Stimulated activated CD4-positive, alpha-beta T cell treated with anti-CD3 and anti-CD28 coated beads, Interleukin-4, amount 100 ng/mL, for 24 hours (primary cell): ENCODE results near the gene SYT9.

Experiments
- DNase-seq: peaks from one replicate; pipeline ENCODE4 v3.0.0-alpha.2; 2020

The SYT9 gene

DNA sequence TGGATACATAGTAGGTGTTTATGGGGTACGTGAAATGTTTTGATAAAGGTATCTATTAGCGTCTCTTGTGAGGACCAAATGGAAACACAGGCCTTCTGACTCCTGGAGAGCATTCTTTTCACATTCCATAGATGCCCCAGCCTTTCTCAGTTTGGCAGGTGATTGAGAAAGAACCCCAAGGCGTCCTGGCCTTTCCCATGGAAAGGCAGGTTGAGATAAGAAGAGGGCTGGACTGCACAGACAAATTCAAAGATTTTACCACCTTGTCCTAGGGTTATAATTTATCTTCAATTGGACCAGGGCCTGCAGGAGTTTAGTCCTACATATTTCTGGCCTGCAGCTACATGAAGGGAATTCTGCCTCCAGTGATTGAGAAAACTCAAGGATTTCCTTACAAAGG, 232.9 kb downstream of the SYT9 start:
- no peak for DNase-seq

DNA sequence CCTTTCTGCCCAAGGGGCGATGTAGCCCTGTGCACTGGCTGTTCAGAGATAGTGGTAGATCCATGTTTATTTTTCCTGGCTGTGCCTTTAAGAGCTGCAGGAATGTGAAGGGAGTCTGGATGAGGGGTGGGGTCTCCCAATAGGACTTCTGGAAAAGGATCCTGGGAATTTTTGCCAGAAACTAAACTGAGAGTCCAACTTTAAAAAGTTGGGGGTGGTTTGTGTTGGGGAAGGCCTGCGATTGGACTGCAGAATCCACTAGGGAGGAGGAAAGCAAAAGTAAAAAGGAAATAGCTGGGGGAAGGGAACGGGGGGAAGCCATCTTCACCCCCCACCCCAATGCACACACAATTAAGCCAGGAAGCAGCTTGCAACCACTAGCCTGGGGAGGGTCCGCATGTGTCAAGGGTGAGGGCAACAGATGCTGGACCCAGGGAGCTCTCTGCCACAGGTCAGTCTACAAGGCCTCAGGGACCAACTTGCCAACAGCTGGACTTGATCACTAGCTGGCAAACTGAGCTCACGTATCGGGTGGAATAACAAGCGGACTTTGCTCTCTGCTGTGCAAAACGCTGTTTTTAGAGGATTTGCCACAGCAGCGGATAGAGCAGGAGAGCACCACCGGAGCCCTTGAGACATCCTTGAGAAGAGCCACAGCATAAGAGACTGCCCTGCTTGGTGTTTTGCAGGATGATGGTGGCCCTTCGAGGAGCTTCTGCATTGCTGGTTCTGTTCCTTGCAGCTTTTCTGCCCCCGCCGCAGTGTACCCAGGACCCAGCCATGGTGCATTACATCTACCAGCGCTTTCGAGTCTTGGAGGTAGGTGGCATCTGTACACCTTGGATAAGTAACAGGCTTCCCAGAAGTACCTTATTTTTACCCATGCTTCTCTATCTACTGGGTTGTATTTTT, 233.7 kb downstream of the SYT9 start, which contains the start of gene OLFML1:
TSS of gene OLFML1 (plus strand) at position 321 of the 912 bp plus-strand sequence. CDS start at position 691, 370 bp downstream.
- no peak for DNase-seq

DNA sequence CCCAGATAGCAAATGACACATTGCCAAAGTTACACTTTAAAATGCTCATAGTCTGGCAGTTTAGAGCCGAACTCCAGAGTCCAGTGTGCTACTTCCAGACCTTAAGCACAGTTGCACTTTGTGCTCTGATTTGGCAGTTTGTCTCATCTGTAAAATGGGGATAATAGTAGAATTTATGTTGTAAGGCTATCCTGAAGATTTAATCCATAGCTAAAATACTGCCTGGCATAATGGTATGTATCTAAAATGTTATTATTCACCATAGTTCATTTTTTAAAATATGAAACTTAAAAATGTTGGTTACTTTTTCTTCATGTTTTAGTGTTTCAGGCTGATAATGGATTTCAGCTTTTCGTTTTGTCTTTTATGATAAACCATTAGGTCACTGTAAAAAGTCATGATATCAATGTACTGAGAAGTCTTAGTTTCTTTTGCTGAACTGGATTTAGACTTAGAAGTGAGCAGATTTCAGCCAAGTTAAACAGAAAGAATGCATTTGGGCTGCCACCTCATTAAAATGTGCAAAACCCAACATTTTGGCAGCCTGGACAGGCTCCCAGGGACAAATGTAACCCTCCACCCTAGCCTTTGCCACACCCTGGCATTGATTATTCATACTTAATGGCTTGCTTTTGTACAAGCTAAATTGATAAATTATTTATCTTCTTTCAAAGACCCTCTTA, 234.5 kb downstream of the SYT9 start:
- no peak for DNase-seq

DNA sequence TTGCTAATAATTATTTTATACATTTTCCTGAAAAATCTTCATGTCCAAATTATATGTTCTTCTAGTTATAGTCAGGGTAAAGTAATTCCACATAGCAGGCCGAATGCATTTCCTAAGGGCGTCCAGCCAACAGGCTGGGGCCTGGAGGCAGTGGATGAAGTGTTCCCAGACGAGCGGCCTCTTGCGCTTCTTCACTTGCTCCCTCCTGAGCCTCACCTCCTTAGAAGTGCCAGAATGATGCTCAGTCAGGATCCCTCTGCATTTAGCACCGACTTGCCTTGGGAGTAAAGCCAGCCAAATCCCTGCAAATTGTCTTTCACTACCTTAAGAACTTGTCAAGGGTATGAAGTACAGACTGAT, 235.1 kb downstream of the SYT9 start:
- DNase-seq = no peak

DNA sequence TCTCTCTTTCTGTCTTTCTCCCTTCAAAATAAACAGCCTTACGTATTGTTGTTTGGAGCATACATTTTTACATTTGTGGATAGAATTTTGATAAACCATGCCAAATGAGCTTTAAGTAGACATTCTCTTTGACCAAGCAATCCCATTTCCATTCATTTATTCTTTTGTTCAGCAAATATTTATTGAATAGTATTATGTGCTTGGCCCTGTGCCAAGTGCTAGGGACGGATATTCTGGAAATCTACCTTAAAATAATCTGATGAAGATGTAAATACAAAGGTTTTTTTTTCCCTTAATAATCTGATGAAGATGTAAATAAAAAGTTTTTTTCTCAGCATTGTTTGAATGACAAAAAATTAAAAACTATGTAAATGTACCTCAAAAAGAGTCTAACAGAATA, 235.7 kb downstream of the SYT9 start:
- DNase-seq = no peak

DNA sequence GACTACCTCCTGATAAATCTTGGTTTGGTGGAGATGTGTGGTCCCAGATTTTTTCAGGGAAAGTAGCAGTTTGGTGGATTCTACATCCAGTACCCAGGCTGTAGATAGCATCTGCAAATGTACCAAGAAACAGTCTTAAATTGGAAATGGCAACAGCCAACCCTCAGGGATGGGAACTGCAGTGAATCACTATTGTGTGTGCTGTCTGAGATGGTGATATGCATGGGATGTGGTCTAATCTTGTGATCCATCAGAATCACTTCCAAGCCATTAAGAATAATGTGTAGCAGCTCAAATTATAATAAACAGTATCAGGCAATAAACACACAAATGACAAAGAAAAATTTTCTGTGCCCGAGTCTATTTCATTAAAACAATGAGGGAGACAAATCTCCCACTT, 237.0 kb downstream of the SYT9 start:
- no peak for DNase-seq

DNA sequence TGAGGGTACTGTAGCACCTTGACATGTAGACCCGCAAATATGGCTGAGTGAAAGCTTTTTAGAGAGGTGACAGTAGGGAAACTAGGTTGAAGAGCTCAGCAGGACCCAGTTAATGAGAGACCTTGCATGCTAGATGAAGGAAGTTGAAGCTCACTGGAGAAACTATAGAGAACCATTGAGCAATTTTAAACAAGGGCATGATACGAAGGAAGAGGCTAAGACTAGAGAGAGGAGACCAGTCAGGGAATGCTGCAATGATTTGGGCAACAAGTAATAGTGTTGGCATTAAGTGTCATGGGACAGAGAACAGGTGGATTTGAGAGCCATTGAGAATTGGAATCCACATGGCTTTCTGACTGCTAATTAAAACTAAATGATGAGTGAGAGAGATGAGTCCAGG, 237.7 kb downstream of the SYT9 start:
- no peak for DNase-seq

DNA sequence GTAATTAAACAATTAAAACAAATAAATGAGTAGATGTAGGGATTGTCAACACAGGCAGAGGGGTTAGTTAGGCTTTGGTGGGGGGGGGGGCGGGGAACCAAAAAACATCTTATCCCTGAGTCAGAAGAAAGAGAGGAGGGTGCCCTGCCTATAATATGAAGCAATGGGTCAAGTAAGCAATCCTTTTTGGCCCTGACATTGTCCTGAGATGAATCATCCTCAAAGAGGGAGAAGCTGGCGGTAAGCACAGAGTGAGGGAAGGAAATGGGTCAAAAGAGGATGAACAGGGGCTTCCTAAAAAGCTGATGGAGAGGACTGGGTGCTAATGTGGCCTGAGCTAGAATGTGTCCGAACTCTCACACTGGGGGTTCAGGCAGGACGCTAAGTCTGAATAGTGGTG, 238.3 kb downstream of the SYT9 start:
- DNase-seq = no peak

DNA sequence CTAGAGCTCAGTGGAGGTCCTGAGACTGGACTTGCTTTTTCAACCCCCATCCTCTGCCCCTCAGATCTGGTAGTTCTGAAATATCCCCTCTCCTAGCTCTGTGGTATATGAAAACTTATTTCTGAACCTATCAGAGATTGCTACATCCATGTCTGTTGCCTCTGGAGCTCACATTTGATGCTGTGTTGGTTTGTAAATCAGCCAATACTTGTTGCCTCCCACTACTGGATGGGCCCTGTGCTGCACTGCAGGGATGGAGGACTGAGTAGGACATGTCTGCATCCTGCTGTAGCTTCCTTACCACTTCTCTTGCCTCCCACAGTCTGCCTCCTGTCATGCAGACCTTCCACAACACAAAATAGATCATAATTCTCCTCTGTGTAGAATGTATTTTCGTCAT, 238.8 kb downstream of the SYT9 start:
- DNase-seq = no peak

DNA sequence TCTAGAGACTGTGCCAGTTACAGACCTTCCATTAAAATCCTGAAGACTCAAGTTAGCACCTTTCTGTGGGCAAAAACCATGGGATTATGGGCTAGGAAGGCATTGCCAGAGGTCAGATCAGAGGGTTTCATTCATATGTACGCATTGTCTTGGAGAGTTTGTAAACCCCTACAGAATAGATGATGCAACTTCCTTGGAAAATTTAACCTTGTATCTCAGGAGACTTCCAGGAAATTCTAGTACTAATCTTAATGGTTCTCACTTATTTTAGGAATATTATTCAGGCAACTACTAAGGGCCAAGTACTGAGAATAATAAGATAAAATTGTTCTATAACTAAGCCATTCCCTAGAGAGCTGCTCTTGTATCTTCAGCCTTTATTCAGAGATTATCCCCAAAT, 240.5 kb downstream of the SYT9 start:
- DNase-seq = no peak

DNA sequence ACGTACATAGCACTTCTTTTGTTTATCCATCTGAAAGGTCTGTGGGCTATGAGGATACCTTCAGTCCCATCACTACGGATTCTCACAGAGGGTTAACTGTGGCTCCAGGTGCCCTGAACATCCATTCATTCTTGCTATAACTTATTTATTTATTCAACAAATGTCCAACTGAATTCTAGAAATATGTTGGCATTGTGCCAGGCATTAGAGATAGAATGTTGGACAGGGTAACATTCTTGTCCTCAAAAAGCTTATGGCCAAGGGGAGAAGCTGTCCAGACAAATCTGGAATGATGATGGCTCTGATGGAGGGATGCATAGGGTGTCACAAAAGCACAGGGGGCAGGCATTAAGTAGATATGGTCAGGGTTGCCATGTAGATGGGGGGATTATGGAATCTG, 242.0 kb downstream of the SYT9 start:
- no peak for DNase-seq

DNA sequence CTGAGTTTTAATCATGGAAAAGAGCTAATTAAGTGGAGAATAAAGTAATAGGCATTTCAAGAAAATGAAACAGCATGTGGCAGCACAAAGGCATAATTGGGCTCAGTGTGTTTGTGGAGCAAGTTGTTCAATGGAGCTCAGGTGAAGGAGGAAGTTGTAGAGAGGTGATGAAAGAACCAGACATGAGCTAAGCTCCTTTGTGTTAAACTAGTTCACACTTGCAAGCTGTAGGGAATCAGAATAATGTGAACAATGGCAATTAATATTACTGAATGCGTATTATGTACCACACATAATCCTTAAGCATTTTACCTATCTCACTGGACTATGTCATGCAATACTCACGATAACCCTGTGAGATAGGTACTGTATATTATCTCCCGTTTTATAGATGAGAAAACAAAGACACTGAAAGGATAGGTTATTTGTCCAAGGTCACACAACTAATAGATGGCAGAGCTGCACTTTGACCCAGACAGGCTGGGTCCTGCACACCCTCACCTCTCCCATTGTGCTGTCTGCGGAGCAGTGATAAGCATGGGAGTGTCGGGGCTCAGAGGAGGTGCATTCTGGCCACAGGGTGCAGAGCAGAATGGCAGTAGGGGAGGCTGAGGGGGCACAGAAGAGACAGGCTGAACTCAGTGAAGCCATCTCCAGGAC, 242.5 kb downstream of the SYT9 start:
- no peak for DNase-seq

DNA sequence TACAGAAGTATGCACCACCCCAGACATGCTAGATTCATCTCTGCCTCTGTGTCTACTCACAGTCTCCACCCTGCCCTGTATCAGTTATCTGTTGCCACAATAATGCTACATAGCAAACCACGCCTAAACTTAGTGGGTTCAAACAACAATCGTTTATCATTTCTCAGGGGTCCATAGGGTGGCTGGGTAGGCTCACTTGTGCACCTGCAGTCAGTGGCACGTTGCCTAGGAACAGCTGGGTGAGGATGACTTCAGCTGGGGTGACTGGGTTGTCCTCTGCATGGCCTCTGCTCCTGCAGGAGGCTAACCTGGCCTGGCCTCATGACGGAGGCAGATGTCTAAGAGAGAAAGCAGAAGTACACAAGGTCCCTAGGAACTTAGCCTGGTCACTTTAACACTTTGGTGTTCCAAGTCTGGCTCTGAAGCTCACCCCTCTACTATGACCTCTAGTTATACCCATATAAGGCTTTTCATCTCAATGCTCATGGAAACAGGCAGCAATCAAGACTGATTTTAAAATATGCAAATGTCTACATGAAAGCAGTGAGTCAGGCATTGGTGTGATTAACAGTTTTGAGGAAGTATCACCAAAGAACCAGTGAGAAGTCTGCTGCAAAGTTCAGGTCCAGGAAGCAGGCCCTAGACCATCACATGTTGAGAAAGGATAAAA, 244.3 kb downstream of the SYT9 start:
- DNase-seq = no peak

DNA sequence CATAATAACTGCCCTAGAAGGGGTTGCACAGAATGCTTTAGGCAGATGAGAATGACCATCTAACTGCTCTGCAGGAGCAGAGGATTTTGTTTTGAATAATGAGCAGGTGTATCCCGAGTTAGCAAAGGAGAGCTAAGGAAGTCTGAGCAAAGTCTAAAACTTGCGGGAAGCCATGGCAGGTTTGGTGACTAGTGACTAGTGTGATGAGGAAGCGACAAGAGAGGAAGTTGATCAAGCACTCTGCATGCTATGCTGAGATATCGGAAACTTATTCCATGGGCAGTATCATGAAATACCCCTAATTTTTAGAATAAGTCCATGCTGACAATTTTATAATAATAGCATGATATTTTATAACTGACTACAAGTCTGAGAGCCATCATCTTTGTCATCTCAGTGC, 246.5 kb downstream of the SYT9 start:
- no peak for DNase-seq

DNA sequence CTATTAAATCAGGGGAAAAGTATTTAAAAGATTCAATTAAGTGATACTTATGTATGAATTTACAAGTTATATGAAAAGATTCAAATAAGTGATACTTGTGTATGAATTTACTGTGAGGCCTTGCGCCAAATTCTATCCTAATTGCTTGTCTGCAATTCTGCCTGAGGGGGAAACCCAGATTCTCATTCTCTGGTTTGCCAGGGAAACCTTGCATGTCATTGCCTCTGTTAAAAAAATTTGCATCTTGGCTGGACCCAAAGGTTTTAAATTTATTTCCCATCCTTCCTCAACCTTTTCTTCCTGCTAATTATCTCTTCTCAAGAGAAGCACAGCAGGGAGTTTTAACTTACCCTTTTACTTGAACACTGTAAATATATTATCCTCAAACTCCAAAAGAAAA, 247.4 kb downstream of the SYT9 start:
- DNase-seq = no peak

DNA sequence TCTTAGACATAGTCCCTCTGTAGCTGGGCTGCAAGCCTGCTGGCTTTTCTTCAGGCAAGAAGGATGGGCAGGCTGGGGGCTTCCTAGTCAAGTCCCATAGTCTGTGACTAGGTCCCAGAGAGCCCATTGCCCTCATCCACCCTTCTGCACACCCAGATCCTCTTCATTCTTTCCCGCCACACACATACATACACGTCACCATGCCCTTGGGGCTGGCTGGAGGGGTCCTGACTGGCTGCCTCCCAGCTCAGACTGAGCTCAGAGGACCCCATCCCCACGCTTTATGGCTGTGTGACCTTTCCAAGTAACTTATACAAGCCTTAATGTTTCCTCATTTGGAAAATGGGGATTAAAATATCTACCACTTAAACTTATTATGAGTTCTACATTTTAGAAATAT, 248.5 kb downstream of the SYT9 start:
- no peak for DNase-seq

DNA sequence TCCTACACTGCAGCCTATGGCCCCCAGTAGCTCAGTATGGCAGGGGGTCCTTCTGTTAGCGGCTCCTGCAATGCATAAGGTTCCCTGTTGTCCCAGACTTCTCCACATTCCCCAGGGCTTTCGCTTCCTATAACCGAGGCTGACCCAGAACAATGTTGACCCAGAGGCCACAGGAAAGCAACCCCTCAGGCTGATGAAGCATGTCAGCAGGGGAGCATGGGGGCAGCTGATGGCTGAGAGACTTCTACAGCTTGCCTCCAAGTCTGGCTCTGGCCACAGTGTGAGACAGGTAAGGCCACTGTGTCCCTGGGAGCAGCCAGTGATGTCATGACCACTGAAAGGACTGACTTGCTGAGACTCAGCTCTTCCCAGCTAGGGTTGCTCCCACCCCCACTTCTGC, 249.5 kb downstream of the SYT9 start:
- no peak for DNase-seq

DNA sequence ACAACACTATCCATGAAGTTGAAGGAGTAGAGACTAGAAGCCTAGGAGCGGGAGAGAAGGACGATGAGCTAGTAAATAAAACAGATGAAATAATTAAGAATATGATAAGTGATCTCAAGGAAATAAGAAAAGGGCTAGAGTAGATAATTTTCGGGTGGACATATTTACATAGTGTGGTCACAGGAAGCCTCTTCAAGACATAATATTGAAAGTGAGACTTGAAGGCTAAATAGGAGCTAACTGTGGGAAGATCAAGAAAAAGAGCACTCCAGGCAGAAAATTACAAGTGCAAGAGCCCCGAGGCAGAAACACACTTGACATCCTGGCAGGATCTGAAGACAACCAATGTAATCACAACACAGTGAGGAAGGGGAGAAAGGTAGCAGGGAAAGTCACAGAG, 250.2 kb downstream of the SYT9 start:
- no peak for DNase-seq

DNA sequence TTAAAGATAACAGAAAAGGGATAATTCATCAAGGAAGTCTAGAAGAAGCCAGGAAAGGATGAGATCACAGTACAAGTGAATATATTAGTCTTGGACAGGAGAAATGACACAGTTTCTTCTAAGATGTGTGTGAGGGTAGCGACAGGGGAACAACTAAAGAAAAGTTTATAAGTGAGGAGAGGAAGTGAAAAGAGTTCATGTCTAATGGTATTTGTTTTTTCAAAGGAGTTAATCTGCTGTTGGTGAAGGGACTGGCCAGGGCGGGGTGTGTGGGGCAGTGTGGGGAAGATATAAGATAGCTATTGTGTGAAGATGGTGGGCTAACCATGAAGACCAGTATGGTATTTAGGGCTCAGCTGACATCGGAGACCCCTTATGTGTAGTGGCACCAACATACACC, 254.5 kb downstream of the SYT9 start:
- DNase-seq = no peak

DNA sequence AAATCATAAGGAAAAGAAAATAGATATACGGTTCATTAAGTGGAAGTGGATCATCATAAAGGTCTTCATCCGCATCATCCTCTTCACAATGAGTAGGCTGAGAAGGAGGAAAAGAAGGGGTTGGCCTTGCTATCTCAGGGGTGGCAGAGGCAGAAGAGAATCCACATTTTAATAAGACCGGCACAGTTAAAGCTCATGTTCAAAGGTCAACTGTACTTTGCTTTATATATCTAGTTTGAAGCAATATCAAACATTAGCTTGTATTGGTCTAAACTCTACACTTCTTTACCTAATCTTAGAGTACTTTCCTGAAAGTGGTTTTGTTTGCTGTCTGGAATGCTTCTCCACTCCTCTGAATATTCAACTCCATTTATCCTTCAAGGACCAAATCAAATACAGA, 256.4 kb downstream of the SYT9 start:
- DNase-seq = no peak

DNA sequence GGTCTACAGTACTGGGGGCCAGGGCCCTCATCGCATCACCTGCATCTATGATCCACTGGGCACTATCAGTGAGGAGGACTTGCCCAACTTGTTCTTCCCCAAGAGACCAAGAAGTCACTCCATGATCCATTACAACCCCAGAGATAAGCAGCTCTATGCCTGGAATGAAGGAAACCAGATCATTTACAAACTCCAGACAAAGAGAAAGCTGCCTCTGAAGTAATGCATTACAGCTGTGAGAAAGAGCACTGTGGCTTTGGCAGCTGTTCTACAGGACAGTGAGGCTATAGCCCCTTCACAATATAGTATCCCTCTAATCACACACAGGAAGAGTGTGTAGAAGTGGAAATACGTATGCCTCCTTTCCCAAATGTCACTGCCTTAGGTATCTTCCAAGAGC, 258.3 kb downstream of the SYT9 start:
- no peak for DNase-seq

DNA sequence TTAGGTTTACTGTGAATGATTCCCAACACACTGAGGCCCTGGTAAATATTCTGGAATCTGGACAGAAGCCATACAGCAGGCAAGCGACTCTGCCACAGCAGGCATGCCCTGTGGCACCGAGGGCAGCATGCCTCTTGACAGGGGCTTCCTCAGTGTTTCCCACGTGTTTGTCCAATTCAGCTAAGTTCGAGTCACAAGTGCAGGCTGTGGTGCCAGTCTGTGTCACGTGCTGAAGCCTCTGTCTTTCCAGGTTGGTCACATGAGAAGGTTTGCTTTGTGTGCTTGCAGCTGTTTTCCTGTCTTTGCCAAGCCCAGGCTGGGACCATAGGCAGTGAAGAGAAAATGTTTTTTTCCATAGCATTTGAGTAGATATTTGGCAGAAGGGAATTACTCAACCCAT, 259.7 kb downstream of the SYT9 start:
- no peak for DNase-seq

DNA sequence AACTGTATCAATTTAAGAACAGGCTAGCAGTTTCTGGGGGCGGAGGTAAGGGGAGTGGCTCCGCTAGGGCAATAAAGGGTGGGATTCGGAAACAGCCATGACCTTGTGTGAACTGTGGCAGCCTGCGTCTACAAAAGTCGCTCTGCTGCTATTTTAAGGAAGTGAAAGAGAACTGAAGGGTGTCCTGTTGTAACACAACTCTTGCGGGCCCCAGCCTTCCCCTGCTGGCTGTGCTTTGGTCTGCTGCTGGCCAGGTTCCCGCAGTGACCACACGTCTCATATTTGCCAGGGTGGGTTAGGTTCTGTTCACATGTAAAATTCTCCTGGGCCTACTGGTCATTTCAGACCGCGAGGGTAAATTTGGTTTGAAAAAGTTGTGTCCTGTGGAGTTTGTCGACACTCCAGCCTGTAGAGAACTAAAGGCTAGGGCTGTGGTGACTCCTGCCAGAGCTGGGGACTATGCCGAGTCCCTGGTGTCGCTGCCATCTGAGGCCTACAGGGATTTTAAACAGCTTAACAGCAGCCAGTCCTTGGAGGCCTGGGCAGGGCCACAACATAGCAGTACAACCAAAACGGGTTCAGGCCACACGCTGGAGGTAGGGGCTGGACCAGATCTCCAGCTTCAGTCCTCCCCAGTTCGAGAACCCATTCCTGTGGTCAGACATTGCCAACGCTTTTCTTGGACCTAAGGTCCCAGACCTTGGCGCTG, 261.0 kb downstream of the SYT9 start:
- DNase-seq = no peak
